GM12864 (cell line): Measurements from ENCODE around the gene SELENOS.
A peak's percentile ranks its signal among the peaks of the same experiment; 100 is the strongest.

Experiments
- DNase-seq: peaks from one replicate; pipeline ENCODE4 v3.0.0-alpha.2; 2011; ENCODE audit warnings: low read depth
- H3K4me3 ChIP-seq: 2 replicates; pipeline ENCODE4 v1.5.1; 2011; ENCODE audit warnings: mild to moderate bottlenecking, low read depth, low read length, control low read depth
- TF ChIP-seq, protein P1 (sequence below): IDR thresholded peaks from 2 replicates; pipeline ENCODE4 v1.5.1; 2011; ENCODE audit warnings: low read depth, mild to moderate bottlenecking, moderate library complexity, low read length, control low read depth, inconsistent platforms; ENCODE audit errors: missing control alignments

Gene SELENOS

GRCh38 chr15:101242999-101243336, 34.3 kb downstream of the SELENOS start:
- H3K4me3 ChIP-seq = no peak overlapping the region
- DNase-seq = no peak

DNA sequence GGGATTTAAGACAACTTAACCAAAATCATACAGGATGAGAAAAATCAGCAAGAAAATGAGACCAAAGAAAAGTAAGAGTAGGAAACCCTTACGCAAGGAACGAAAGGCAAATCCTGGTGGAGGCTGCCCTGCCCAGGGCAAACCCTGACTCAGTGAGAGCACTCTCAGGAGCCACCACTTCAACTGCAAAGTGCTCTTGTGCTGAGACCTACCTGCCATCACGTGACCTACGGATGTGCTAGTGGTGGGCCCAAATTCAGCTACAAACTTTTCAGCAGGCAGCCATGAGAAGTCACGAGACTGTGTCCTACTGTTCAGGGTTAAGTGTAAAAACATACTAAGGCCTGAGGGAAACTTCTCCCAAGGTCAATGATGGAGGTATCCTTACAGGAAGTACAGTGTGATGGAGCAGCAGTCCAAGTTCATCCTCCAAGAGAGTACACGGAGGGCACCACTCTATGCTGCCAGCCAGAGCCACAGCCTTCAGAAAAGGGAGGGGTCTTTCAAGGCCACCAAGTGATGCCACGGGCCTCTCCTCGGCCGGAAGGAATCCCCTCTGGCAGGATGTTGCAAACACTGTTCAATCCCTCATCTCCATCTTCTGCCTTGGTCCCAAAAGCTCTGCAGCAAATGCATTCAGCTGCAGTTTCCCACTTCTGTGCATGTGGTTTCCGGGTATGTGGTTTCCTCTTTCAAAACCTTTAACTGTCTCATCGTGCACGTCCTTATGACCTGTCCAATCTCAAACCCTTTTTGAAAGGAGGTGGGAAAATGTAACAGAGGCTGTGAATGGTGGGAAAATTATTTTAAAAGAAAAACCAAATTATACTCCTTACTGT, 34.9 kb downstream of the SELENOS start:
- peak; percentile 69 for DNase-seq
- TF ChIP-seq, protein P1, sequence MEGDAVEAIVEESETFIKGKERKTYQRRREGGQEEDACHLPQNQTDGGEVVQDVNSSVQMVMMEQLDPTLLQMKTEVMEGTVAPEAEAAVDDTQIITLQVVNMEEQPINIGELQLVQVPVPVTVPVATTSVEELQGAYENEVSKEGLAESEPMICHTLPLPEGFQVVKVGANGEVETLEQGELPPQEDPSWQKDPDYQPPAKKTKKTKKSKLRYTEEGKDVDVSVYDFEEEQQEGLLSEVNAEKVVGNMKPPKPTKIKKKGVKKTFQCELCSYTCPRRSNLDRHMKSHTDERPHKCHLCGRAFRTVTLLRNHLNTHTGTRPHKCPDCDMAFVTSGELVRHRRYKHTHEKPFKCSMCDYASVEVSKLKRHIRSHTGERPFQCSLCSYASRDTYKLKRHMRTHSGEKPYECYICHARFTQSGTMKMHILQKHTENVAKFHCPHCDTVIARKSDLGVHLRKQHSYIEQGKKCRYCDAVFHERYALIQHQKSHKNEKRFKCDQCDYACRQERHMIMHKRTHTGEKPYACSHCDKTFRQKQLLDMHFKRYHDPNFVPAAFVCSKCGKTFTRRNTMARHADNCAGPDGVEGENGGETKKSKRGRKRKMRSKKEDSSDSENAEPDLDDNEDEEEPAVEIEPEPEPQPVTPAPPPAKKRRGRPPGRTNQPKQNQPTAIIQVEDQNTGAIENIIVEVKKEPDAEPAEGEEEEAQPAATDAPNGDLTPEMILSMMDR = no peak
- no peak overlapping the region for H3K4me3 ChIP-seq

More at GRCh38 chr15:101242999-101243336, 34.3 kb downstream of the SELENOS start:
- TF ChIP-seq, protein P1 = no peak

- DNase-seq = no peak
- TF ChIP-seq, protein P1 = no peak
- H3K4me3 ChIP-seq = no peak overlapping the region
These were observed 36.9 kb downstream of the SELENOS start for GRCh38 chr15:101240358-101240757.

DNA sequence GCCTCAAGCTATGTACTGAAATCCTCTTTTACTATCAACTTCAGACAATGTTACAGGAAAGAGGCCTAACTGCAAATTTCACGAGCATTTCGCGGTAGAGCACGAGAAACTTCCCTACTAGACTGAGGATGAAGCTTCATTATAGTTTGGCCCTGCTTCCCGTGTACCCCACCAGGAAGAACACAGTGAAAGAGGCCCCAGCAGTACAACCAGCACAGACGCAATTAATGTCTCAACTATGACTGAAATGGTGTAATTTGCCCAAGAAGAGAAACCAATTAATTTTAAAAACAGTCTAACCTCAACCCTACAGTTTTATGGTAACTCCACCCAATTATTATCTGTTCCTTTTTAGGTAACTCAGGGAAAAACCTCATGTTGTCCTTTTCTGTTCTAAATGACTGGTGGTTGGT, 37.6 kb downstream of the SELENOS start:
- no peak overlapping the region for H3K4me3 ChIP-seq
- no peak for DNase-seq
- TF ChIP-seq, protein P1 = no peak

DNA sequence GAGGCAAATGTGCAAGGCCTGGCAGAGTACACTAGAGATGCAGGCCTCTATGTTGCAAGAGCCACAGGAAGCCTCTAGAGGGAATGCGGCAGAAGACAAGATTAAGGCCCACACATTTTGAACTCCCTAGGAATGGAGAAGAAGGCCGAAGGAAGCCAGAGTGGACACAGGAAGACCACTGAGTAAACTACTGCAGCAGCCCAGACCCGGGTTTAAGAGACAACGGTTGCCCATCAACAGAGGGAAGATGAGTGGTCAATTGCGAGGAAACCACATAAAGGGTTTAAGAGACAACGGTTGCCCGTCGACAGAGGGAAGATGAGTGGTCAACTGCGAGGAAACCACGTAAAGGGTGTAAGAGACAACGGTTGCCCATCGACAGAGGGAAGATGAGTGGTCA, 40.0 kb downstream of the SELENOS start:
- TF ChIP-seq, protein P1 = no peak
- no peak overlapping the region for H3K4me3 ChIP-seq
- no peak for DNase-seq

DNA sequence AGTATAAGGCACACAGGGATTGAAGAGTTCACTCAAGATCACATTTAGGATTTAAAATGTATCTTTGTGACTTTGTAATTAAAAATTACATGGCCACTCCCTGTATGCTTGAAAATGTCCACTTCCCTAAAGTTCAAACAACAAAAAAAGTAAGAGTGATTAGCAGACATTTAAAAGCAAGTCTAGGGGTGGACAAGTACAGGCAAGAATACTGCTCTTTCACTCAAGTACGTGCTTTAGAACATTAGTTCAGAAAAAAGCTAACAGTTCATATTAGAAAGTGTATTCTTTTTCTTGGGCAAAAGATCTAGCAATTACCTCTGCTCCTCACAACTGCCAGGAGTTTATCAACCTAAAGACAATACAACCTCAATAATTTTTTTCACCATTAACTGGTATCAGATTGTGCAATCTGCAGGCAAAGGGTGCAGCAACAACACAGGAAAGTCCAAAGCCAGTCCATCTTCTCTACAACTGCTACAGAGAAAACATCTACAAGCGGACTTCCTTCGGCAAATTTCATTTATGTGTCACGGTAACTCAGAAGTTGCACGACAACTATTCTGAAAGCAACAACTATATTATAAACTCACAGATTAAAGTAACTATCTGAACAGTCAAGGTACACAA, 43.5 kb downstream of the SELENOS start:
- H3K4me3 ChIP-seq = no peak overlapping the region
- TF ChIP-seq, protein P1 = no peak
- DNase-seq = no peak
